ELF-1 (cell line): ENCODE data around the gene ADAM22.
"Not testable (repeated sequence)": the region's sequence is repeated elsewhere in the genome, so short reads cannot be mapped to it uniquely, and the experiment has no call there.

Experiments
- DNase-seq: peaks from one replicate; pipeline ENCODE4 v3.0.0-alpha.2; 2016; ENCODE audit warnings: low read depth, low spot score

The ADAM22 gene

GRCh38 chr7:88159741-88160140 is 225.7 kb downstream of the ADAM22 start:
- DNase-seq = not testable (repeated sequence)

DNA sequence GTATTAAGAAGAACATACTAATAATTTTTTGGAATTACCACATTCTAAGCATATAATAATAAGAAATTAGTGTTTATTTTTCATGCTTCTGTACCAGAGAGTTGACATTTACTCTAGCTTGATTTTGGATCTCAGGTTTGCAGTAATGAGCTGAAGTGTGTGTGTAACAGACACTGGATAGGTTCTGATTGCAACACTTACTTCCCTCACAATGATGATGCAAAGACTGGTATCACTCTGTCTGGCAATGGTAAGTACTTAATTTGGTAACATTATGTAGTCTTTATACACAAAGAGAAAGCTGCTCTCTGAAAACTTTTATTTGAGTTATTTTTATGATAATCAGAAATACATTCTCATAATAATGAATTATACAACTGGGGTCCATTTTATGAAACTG is 231.6 kb downstream of the ADAM22 start:
- no peak for DNase-seq

DNA sequence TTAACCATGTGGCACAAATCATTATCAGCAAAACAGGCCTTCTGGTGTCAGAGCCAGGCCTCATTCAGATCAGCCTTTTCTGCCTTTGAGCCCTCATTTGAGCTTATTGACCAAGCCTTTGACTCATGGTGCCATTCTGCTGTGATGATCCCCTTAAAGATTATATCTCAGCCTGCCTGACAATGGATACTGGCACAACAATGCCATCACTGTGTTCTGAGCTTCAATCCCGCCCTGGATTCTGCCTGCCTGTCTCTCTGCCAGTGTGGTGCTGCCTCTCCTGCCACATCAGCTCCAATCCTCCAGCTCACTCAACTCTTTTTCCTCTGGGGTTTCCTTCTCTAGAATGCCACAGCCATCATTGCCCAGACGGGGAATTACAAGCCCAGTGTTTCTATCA is 233.2 kb downstream of the ADAM22 start:
- peak; percentile 13 for DNase-seq

DNA sequence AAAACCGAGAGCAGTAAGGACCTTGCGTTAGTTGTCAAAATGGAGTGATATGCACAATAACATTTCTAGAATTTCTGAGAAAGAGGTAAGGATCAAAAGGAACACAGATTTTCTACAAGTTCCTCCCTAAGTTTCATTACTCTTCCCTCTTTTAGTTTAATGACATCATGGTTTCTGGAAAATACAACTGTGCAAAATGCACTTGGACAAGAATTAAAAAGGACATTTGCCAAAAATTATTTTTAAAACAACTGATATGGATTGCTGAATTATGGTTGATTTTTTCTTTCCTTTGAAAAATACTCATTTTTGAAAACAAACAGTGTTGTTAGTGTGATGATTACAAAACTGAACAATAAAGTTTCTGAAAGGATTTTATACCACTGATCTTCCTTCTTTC is 233.7 kb downstream of the ADAM22 start:
- no peak for DNase-seq

DNA sequence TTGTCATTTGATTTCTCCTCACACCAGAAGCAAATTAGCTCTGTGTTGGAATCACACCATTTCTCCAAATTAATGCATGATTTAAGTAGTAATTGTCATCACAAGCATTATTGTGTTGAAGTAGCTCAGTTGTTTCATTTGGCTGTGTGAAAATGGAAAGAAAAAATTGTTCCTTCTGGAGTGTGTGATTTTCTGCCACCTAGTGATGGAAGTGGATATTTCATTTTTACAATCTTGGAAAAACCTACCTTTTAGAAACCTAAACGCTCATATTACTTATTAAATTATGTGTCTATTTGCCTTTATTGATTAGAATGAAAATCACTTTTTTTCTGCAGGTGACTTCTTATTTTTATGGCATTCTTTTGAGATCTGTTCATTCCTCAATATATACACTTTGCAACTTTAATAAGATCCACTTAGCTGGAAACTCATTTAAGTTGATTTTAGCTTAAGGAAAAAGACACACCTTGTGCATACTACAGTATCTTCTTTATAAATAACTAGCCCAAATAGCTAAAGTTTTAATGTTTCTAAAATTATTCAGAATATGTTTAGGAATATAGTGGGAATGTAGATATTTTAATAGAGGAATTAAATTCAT is 235.8 kb downstream of the ADAM22 start:
- DNase-seq = no peak

- DNase-seq = no peak
Observed at GRCh38 chr7:88172842-88173241, 238.8 kb downstream of the ADAM22 start.

GRCh38 chr7:88176190-88176589 is 242.1 kb downstream of the ADAM22 start:
- no peak for DNase-seq

DNA sequence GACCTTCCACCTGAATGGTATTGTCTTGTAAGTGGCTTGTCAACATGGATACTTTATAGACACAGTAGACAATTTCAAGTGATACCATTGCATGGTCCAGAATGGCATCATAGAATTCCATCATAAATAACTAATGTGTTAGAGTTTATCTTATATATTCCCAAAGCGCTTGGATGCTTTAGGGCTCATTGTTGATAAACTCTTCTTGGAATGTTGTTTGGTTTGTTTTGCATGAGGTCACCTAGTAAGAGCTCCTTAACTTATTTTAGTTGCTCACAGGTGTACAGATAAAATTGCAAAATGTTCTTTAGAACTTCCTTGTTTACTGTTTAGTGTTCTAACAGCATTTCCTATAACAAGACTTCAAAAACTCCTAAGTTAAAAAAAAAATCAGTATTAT is 249.0 kb downstream of the ADAM22 start:
- no peak for DNase-seq

DNA sequence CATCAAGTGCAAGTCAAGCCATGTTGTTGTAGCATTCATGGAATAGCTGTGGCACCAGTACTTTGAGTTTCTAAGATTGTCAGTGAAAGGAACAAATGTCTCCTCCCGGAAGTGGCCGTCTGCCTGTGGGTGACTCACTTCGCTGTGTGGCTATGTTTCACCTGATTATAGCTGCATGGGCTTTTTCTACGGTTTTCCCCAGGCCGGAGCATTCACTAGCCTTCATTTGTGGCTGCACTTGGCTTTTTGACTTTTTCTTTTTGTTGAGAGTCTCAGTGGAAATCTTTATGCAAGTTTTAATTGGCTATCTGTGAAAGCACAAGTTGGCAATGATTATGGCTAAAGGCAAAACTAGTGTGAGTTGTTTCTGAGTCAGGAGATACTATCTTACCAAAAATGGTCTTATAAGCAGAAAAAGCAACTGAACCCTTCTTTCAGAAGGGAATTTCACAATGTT is 250.8 kb downstream of the ADAM22 start:
- DNase-seq = no peak

DNA sequence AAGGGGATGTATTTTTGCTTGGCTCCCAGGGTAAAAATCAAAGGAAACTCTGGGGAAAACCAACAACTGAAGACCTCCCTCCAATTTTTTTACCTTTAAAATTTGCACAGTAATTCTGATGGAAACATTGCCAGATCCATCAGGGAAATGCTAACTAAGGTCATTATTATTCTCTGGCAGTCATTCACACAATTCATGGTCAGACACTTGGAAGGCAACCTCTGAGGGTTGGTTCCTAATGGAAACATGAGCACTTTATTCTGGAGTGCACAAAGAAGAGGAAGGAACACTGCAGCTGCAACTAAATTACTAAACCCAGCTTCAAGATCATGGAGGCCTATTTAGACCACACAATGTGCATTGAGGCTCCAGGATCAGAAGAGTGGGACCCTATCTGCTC is 251.6 kb downstream of the ADAM22 start:
- no peak for DNase-seq

- no peak for DNase-seq
Observed at GRCh38 chr7:88191911-88192310, 257.9 kb downstream of the ADAM22 start.

DNA sequence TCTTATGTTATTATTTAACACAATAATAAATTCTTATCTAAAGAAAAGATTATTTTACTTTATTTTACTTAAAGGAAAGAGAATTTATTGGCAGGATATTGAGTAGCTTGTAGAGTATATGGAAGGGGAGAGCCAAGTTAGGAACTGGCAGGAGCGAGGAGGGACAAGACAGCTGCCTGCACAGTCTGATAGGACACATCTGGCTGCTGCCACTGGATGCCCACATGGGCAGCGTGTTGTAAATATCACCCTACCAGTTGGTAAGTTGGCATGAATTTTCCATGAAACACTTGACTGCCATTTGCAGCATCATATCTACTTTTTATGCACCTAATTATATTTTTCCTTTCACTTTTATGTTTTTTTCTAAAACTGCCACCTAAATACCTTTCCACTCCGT is 266.2 kb downstream of the ADAM22 start:
- no peak for DNase-seq

DNA sequence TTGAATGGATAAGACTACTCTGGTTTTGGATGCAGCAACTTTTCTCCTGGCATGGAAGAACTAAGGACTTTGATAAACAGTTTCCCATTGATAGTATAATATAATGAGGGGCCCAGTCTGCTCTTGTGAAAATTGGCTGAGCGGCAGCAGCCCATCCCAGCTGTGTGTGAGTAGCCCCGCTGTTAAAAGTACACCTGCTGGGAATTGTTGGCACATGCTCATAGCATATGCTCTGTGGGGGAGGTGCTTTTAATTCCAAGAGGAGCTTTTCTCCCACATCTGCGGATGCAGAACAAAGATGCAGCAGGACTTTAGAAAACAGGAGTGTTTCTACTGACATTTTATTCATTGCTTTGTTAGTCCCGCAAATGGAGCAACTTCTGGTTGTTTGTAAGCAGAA is 266.7 kb downstream of the ADAM22 start:
- no peak for DNase-seq

DNA sequence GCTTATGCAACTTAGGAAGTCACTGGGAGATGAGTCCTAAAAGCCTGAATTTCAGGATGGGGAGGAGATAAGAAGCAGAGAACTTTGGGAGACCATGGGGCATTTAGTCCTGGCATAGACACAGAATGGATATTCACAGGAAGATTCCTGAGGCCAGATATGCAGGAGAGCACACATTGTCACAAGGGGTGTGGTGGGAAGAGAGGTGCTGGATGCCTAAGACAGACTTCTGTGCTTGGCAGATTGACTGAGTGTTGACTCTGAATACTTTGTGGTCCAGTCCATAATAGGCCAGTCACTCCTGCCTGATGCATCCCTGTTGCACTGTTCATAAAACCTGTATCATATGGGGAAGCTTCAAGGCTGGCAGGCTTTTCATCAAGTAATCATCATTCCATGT is 267.3 kb downstream of the ADAM22 start:
- DNase-seq = no peak

- no peak for DNase-seq
Observed at GRCh38 chr7:88202278-88202677, 268.2 kb downstream of the ADAM22 start.

DNA sequence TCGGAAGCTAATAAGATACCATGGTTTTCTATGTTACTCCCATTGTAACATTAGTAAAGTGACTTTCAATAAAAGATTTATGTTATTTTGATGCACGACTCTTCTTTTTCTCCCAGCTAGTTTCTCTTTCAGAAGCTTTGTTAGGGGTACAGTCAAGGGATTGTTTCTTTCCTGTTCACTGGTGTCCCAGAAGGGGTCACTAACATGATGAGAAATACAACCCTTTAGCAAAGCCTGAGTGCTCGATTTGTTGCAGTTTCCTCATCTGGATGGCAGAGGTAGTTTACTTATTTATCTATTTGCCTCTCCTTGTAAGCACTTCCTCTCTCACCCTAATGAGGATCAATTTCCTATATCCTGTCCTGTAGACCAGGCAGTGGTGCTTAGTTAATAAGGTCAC is 268.7 kb downstream of the ADAM22 start:
- DNase-seq = no peak

DNA sequence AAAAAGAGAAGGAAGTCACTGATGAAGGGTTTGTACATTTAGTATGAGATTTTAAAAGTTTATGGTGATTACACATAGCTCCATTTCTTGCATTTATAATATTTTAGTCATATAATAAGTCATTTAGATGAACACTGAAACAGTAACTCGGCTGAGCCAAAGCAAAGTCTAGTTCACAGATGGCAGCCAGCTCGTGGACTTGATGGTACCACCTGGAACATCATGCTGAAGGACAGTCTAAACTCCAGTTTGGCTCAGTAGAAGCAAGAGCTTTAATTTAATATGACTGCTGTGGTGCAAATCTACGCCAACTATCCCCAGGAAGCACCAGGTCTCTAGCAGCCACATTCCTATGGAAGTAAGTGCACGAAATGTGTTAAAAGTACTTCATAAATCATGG is 269.4 kb downstream of the ADAM22 start:
- no peak for DNase-seq

GRCh38 chr7:88204525-88205110 is 270.6 kb downstream of the ADAM22 start:
- no peak for DNase-seq

- DNase-seq = no peak
Observed at GRCh38 chr7:88205179-88205578, 271.1 kb downstream of the ADAM22 start.

DNA sequence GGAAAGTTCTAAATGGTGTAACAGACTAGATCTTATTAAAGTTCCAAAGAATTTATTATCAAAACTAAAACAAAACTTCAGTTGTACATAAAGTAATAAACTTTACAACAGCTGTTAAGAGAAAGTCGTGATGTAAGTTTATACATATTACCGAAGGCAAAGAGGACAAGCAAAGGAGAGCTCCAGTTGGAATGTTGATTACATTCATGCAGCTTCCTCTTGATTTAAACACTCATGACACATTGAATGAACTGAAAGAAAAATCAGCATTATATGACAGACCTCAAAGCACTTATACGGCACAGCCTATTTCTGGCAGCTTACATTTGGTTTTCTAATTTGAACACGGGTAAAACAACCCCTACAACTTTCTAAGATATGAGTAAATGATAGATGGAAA is 272.2 kb downstream of the ADAM22 start:
- DNase-seq = no peak

GRCh38 chr7:88208521-88208920 is 274.5 kb downstream of the ADAM22 start:
- DNase-seq = no peak

- DNase-seq = no peak
Observed at GRCh38 chr7:88212918-88213317, 278.9 kb downstream of the ADAM22 start.

- DNase-seq = no peak
Observed at GRCh38 chr7:88214456-88214855, 280.4 kb downstream of the ADAM22 start.

- DNase-seq = no peak
Observed at GRCh38 chr7:88215295-88215694, 281.2 kb downstream of the ADAM22 start.
